ENCODE data around the gene CEP192. TPM values are rescaled to one million over a fixed set of nuclear protein-coding genes. Genes with fewer than 3 reads are reported as not detected.
A peak's percentile ranks its signal among the peaks of the same experiment; 100 is the strongest.
"Not testable (repeated sequence)": the region's sequence is repeated elsewhere in the genome, so short reads cannot be mapped to it uniquely, and the experiment has no call there.

Gene CEP192
- total RNA-seq, 2 experiments from 2014 or later = 26.2 to 27.5 TPM

DNA sequence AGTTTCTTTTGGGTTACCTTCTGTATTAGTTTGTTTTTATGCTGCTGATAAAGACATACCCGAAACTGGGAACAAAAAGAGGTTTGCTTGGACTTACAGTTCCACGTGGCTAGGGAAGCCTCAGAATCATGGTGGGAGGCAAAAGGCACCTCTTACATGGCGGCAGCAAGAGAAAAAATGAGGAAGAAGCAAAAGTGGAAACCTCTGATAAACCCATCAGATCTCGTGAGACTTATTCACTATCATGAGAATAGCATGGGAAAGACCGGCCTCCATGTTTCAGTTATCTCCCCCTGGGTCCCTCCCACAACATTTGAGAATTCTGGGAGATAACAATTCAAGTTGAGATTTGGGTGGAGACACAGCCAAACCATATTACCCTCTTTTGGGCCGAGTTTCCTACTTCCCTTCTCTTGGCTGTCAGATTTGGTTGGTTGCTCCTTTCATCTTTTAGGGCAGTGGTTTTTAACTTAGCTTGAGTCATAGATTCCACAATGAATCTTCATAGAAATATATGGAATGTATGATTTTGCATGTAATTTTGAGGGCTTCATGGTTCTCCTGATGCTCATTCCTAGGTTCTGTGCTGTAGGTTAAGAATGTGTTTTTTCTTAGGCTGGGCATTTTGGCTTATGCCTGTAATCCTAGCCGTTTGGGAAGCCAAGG is 44.2 kb downstream of the CEP192 start:
- no peak overlapping the region for H3K4me3 Mint-ChIP-seq
- H3K36me3 Mint-ChIP-seq = peaks cover 54% of the 10 kb centered on the region
- H3K27ac Mint-ChIP-seq = no peak overlapping the region
- H3K4me1 Mint-ChIP-seq = peaks cover 12% of the 10 kb centered on the region
- DNase-seq = no peak
- no peaks in the 10 kb centered on the region for H3K9me3 Mint-ChIP-seq
- H3K27me3 Mint-ChIP-seq = no peaks in the 10 kb centered on the region

DNA sequence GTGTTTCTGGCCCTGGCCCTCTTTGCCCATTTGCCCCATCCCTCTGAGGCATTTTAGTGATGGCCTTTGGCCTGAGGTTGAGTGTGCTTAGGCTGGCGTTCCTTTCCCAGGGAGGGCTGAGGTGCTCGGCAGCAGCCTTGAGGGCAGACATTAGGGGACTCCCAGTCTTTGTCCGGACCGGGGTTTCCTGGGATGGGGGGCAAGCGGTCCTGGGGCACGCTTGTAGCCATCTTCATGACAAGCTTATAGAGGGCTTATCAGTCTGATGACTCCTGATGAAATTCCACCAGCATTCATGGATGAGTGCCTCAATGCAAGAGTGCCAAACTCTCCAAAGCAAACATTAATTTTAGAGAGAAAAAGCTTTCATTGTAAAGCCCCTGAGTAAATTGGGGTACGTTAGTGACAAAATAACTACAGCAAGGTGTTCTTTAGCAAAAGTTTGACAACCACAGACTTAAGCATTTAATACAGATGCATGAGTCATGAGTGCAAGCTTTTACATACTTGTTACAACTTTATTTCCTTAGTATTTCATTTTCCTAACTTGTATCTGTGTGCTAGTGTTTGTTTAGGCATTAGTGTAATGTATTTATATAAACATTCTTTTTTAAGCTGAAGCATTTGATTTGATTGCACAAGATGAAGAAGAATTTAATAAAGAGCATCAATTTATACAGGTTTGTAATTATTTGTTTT is 45.6 kb downstream of the CEP192 start:
- Mint-ChIP-seq H3K4me1 (peaks cover 12% of the 10 kb centered on the region), H3K36me3 (peaks cover 55% of the 10 kb centered on the region), H3K27ac (no peak overlapping the region), H3K27me3 (no peaks in the 10 kb centered on the region), H3K9me3 (no peaks in the 10 kb centered on the region), H3K4me3 (no peak overlapping the region)
- no peak for DNase-seq

DNA sequence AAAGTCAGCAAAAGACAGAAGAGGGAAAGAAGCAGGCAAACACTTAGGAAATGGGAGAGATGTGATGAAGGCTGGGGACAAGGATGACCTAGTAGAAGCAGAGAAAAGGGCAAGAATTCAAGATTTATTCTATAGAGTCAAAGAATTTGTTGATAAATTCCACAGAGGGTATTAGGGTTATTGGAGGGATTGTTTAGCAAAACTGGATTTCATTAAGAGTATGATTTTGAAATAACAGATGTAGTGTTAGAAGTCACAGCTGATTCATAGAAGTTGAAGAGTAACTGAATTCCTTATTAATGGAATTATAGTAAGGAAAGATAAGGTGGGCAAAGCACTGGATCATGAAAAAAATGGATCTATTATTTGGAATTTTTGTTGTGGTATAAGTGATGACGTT is 48.6 kb downstream of the CEP192 start:
- Mint-ChIP-seq H3K36me3 (peaks cover 67% of the 10 kb centered on the region), H3K9me3 (no peaks in the 10 kb centered on the region), H3K4me3 (no peak overlapping the region), H3K27me3 (no peaks in the 10 kb centered on the region), H3K4me1 (peaks cover 12% of the 10 kb centered on the region), H3K27ac (no peak overlapping the region)
- DNase-seq = no peak

- no peaks in the 10 kb centered on the region for H3K27me3 Mint-ChIP-seq
- no peak overlapping the region for H3K27ac Mint-ChIP-seq
- no peak overlapping the region for H3K4me3 Mint-ChIP-seq
- DNase-seq = no peak
- peaks cover 2% of the 10 kb centered on the region for H3K9me3 Mint-ChIP-seq
- peaks cover 13% of the 10 kb centered on the region for H3K4me1 Mint-ChIP-seq
- peaks cover 73% of the 10 kb centered on the region for H3K36me3 Mint-ChIP-seq
These were observed 51.9 kb downstream of the CEP192 start for GRCh38 chr18:13043066-13043465.

DNA sequence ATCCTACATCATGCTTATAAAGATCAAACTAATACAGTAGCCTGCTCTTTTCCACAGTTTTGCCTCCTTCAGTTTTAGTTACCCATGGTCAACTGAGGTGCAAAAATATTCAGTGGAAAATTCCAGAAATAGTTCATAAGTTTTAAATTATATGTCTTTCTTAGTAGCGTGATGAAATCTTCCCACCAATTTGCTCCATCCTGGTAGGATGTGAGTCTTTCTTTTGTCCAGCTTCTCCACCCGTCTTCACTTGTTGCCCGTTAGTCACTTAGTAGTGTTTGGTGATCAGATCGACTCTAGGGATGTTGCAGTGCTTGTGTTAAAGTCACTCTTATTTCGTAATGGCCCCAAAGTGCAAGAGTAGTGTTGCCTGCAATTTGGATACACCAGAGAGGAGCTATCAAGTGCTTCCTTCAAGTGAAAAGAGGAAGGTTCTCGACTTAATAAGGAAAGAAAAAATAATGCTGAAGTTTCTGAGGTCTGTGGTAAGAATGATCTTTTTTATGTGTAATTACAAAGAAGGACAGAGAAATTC is 57.0 kb downstream of the CEP192 start:
- Mint-ChIP-seq H3K9me3 (peaks cover 2% of the 10 kb centered on the region), H3K27ac (no peak overlapping the region), H3K4me1 (peaks cover 17% of the 10 kb centered on the region), H3K36me3 (peaks cover 57% of the 10 kb centered on the region), H3K4me3 (no peak overlapping the region), H3K27me3 (no peaks in the 10 kb centered on the region)
- no peak for DNase-seq

- Mint-ChIP-seq H3K4me1 (peaks cover 7% of the 10 kb centered on the region), H3K27me3 (no peaks in the 10 kb centered on the region), H3K27ac (no peak overlapping the region), H3K36me3 (peaks cover 42% of the 10 kb centered on the region), H3K9me3 (no peaks in the 10 kb centered on the region), H3K4me3 (no peak overlapping the region)
- DNase-seq = no peak
These were observed 60.0 kb downstream of the CEP192 start for GRCh38 chr18:13051159-13051558.

DNA sequence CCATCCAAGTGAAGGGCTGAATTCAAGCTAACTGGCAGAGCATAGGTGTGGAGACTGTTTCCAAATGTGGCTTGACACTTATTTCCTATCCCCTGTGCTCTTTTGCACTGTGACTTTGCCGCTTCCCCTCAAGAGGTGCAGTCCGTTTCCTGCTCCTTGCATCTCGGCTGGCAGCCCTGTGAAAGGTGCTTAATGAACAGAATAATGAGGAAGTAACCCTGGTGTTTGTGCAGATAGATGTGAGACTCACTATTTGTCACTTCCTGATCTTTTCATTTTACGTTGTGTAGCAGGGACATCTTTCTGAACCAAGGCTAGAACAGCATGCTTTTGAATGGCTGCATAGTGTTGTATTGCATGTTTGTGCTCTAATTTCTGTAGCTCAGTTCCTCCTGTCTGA is 60.8 kb downstream of the CEP192 start:
- H3K36me3 Mint-ChIP-seq = peaks cover 40% of the 10 kb centered on the region
- H3K9me3 Mint-ChIP-seq = no peaks in the 10 kb centered on the region
- no peak for DNase-seq
- peak overlapping the region; percentile 26 for H3K27ac Mint-ChIP-seq
- H3K27me3 Mint-ChIP-seq = no peaks in the 10 kb centered on the region
- no peak overlapping the region for H3K4me3 Mint-ChIP-seq
- peaks cover 7% of the 10 kb centered on the region for H3K4me1 Mint-ChIP-seq

GRCh38 chr18:13054336-13054735 is 63.2 kb downstream of the CEP192 start:
- Mint-ChIP-seq H3K9me3 (no peaks in the 10 kb centered on the region), H3K4me3 (no peak overlapping the region), H3K36me3 (peaks cover 29% of the 10 kb centered on the region), H3K4me1 (peaks cover 5% of the 10 kb centered on the region), H3K27me3 (no peaks in the 10 kb centered on the region), H3K27ac (no peak overlapping the region)
- no peak for DNase-seq

- DNase-seq = no peak
- Mint-ChIP-seq H3K27me3 (no peaks in the 10 kb centered on the region), H3K36me3 (peaks cover 40% of the 10 kb centered on the region), H3K27ac (no peak overlapping the region), H3K4me1 (peaks cover 8% of the 10 kb centered on the region), H3K9me3 (peaks cover 2% of the 10 kb centered on the region), H3K4me3 (no peak overlapping the region)
These were observed 70.5 kb downstream of the CEP192 start for GRCh38 chr18:13061630-13062189.

- Mint-ChIP-seq H3K27me3 (no peaks in the 10 kb centered on the region), H3K4me3 (no peak overlapping the region), H3K4me1 (peaks cover 20% of the 10 kb centered on the region), H3K9me3 (peaks cover 2% of the 10 kb centered on the region), H3K27ac (peak overlapping the region; percentile 52), H3K36me3 (peaks cover 56% of the 10 kb centered on the region)
- DNase-seq = peak; percentile 26
These were observed 76.0 kb downstream of the CEP192 start for GRCh38 chr18:13067124-13067523.

- no peak overlapping the region for H3K27ac Mint-ChIP-seq
- no peak overlapping the region for H3K4me3 Mint-ChIP-seq
- peaks cover 57% of the 10 kb centered on the region for H3K36me3 Mint-ChIP-seq
- H3K9me3 Mint-ChIP-seq = peaks cover 2% of the 10 kb centered on the region
- peaks cover 20% of the 10 kb centered on the region for H3K4me1 Mint-ChIP-seq
- H3K27me3 Mint-ChIP-seq = no peaks in the 10 kb centered on the region
- no peak for DNase-seq
These were observed 76.8 kb downstream of the CEP192 start for GRCh38 chr18:13067966-13068365.

DNA sequence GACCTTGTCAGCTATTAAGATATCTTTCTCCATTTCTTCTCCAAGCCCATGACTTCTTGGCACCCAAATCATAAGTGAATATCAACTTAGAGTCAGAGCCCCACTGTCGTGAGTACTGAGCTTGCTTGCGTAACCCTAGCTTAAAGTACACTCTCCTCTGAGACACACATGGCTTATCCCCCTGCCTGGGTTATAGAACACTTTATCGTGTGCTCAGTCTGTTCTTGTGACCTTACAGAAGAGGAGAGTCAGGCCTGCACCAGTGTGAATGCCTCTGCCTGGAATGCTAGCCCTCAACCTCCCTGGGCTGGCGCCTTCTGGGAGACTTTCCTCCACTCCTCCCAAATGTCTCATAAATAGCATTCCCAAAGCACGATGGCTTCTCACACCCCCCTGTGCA is 79.3 kb downstream of the CEP192 start:
- Mint-ChIP-seq H3K4me1 (peaks cover 16% of the 10 kb centered on the region), H3K27me3 (no peaks in the 10 kb centered on the region), H3K9me3 (no peaks in the 10 kb centered on the region), H3K27ac (no peak overlapping the region), H3K4me3 (no peak overlapping the region), H3K36me3 (peaks cover 44% of the 10 kb centered on the region)
- DNase-seq = no peak

- Mint-ChIP-seq H3K27me3 (no peaks in the 10 kb centered on the region), H3K9me3 (peaks cover 28% of the 10 kb centered on the region), H3K4me1 (no peaks in the 10 kb centered on the region), H3K27ac (no peak overlapping the region), H3K4me3 (no peak overlapping the region), H3K36me3 (peaks cover 66% of the 10 kb centered on the region)
- DNase-seq = no peak
These were observed 85.7 kb downstream of the CEP192 start for GRCh38 chr18:13076886-13077285.

- Mint-ChIP-seq H3K27ac (no peak overlapping the region), H3K9me3 (peaks cover 30% of the 10 kb centered on the region), H3K27me3 (no peaks in the 10 kb centered on the region), H3K4me3 (no peak overlapping the region), H3K4me1 (no peaks in the 10 kb centered on the region), H3K36me3 (peaks cover 72% of the 10 kb centered on the region)
- DNase-seq = no peak
These were observed 86.3 kb downstream of the CEP192 start for GRCh38 chr18:13077473-13077872.

GRCh38 chr18:13078065-13078464 is 86.9 kb downstream of the CEP192 start:
- peaks cover 72% of the 10 kb centered on the region for H3K36me3 Mint-ChIP-seq
- H3K4me3 Mint-ChIP-seq, H3K27me3 Mint-ChIP-seq, H3K4me1 Mint-ChIP-seq, DNase-seq, H3K27ac Mint-ChIP-seq: not testable (repeated sequence)
- peaks cover 30% of the 10 kb centered on the region for H3K9me3 Mint-ChIP-seq

Measured in activated naive CD8-positive, alpha-beta T cell treated with anti-CD3 and anti-CD28 coated beads for 36 hours (primary cell).